ENCODE data around the gene GOLGA8T.
"Not testable (repeated sequence)": the region's sequence is repeated elsewhere in the genome, so short reads cannot be mapped to it uniquely, and the experiment has no call there.

GOLGA8T gene

GRCh38 chr15:30189754-30190153, 54.9 kb downstream of the GOLGA8T start:
- not testable (repeated sequence) for DNase-seq (ENCODE audit: low spot score); FAIRE-seq

GRCh38 chr15:30191143-30191542, 56.3 kb downstream of the GOLGA8T start:
- not testable (repeated sequence) for FAIRE-seq; DNase-seq (ENCODE audit: low spot score)

- not testable (repeated sequence) for FAIRE-seq; DNase-seq (ENCODE audit: low spot score)
Measured at GRCh38 chr15:30191639-30192038, 56.8 kb downstream of the GOLGA8T start.

- not testable (repeated sequence) for FAIRE-seq
Measured at GRCh38 chr15:30192119-30192745, 57.4 kb downstream of the GOLGA8T start.

GRCh38 chr15:30192892-30193291, 58.0 kb downstream of the GOLGA8T start:
- DNase-seq (ENCODE audit: low spot score); FAIRE-seq: not testable (repeated sequence)

More at GRCh38 chr15:30192119-30192745, 57.4 kb downstream of the GOLGA8T start:
- DNase-seq (ENCODE audit: low spot score), result not testable (repeated sequence)

All from urothelium cell line (cell line).